HEK293 (cell line): ENCODE data around the gene MAGI2.

ENCODE experiments used
- CTCF ChIA-PET: fragments of 350-600 bp; formaldehyde crosslinking; extraction: SDS; loops from one replicate; lab custom pipeline; 2021; ENCODE audit warnings: antibody characterized with exemption; lab: Yijun Ruan, JAX
- POLR2A ChIA-PET: fragments of 300-600 bp; formaldehyde crosslinking; extraction: SDS; loops from one replicate; lab custom pipeline; 2020; ENCODE audit warnings: antibody characterized with exemption, inconsistent platforms; lab: Yijun Ruan, JAX
- H3K27ac ChIP-seq: fragments of 200-500 bp; sonication (Bioruptor generic); 2 replicates; pipeline ENCODE4 v1.5.1; 2014; ENCODE audit warnings: low read depth, low read length, control low read depth, inconsistent platforms; ENCODE audit errors: extremely low read depth
- H3K36me3 ChIP-seq, 2 experiments: fragments of 200-500 bp in 1 of 2; sonication (Bioruptor generic) in 1 of 2; 1 replicate in 1 of 2; 2 replicates in 1 of 2; pipeline ENCODE4 v1.5.1; 2014 to 2017; ENCODE audit warnings: inconsistent platforms in 2 of 2, low read length in 2 of 2; ENCODE audit not compliant: control insufficient read depth in 2 of 2, insufficient read depth in 1 of 2
- H3K4me1 ChIP-seq: fragments of 200-500 bp; sonication (Bioruptor generic); 2 replicates; pipeline ENCODE4 v1.5.1; 2014; ENCODE audit warnings: mild to moderate bottlenecking, low read length, inconsistent platforms; ENCODE audit not compliant: control insufficient read depth, insufficient read depth
- H3K4me3 ChIP-seq: 2 replicates; pipeline ENCODE4 v1.5.1; 2011; ENCODE audit warnings: low read depth, mild to moderate bottlenecking, control low read depth, low read length, moderate library complexity
- H3K9me3 ChIP-seq: fragments of 200-500 bp; sonication (Bioruptor generic); 2 replicates; pipeline ENCODE4 v1.5.1; 2014; ENCODE audit warnings: low read depth, low read length, inconsistent platforms; ENCODE audit not compliant: control insufficient read depth, insufficient read depth
- AEBP2 ChIP-seq: fragments of 450-650 bp; formaldehyde crosslinking; IDR thresholded peaks from 2 replicates; pipeline ENCODE4 v1.5.1; 2016; ENCODE audit warnings: missing biosample characterization, missing genetic modification characterization, borderline replicate concordance
- BCL6B ChIP-seq: fragments of 450-650 bp; formaldehyde crosslinking; IDR thresholded peaks from 2 replicates; pipeline ENCODE4 v1.5.1; 2017; ENCODE audit warnings: missing biosample characterization, missing genetic modification characterization
- GFI1B ChIP-seq: fragments of 450-650 bp; formaldehyde crosslinking; IDR thresholded peaks from 2 replicates; pipeline ENCODE4 v1.5.1; 2016; ENCODE audit warnings: missing biosample characterization, missing genetic modification characterization
- HIC1 ChIP-seq: fragments of 450-650 bp; formaldehyde crosslinking; IDR thresholded peaks from 2 replicates; pipeline ENCODE4 v1.5.1; 2016; ENCODE audit warnings: missing biosample characterization, missing genetic modification characterization
- IKZF3 ChIP-seq: fragments of 450-650 bp; IDR thresholded peaks from 2 replicates; pipeline ENCODE4 v1.5.0; 2018; ENCODE audit warnings: missing biosample characterization, mild to moderate bottlenecking, missing genetic modification characterization, moderate library complexity
- KLF8 ChIP-seq: fragments of 450-650 bp; formaldehyde crosslinking; IDR thresholded peaks from 2 replicates; pipeline ENCODE4 v1.5.1; 2016; ENCODE audit warnings: missing biosample characterization, missing genetic modification characterization
- MEIS1 ChIP-seq: sonication (generic); formaldehyde crosslinking; IDR thresholded peaks from 2 replicates; pipeline ENCODE4 v1.8.1; 2022; ENCODE audit warnings: missing genetic modification reagents, mild to moderate bottlenecking, borderline replicate concordance
- PRDM6 ChIP-seq: fragments of 450-650 bp; formaldehyde crosslinking; IDR thresholded peaks from 2 replicates; pipeline ENCODE4 v1.5.1; 2017; ENCODE audit warnings: missing biosample characterization, missing genetic modification characterization
- REPIN1 ChIP-seq: fragments of 450-650 bp; formaldehyde crosslinking; IDR thresholded peaks from 2 replicates; pipeline ENCODE4 v1.5.1; 2017; ENCODE audit warnings: missing biosample characterization, missing genetic modification characterization, low read depth
- SALL2 ChIP-seq: fragments of 450-650 bp; formaldehyde crosslinking; IDR thresholded peaks from 2 replicates; pipeline ENCODE4 v1.5.0; 2017; ENCODE audit warnings: missing biosample characterization, mild to moderate bottlenecking, missing genetic modification characterization, borderline replicate concordance
- SP7 ChIP-seq: fragments of 450-650 bp; formaldehyde crosslinking; IDR thresholded peaks from 2 replicates; pipeline ENCODE4 v1.5.1; 2016; ENCODE audit warnings: missing biosample characterization, missing genetic modification characterization
- WT1 ChIP-seq: fragments of 450-650 bp; formaldehyde crosslinking; IDR thresholded peaks from 2 replicates; pipeline ENCODE4 v1.5.1; 2016; ENCODE audit warnings: missing biosample characterization, missing genetic modification characterization
- ZBTB10 ChIP-seq: fragments of 450-650 bp; formaldehyde crosslinking; IDR thresholded peaks from 2 replicates; pipeline ENCODE4 v1.5.1; 2016; ENCODE audit warnings: missing biosample characterization, missing genetic modification characterization
- ZFHX2 ChIP-seq: fragments of 450-650 bp; formaldehyde crosslinking; conservative IDR thresholded peaks from 2 replicates; pipeline ENCODE4 v1.5.1; 2016; ENCODE audit warnings: missing biosample characterization, missing genetic modification characterization
- ZFP37 ChIP-seq: fragments of 450-650 bp; formaldehyde crosslinking; IDR thresholded peaks from 2 replicates; pipeline ENCODE4 v1.5.1; 2016; ENCODE audit warnings: missing biosample characterization, missing genetic modification characterization
- ZNF10 ChIP-seq: fragments of 450-650 bp; formaldehyde crosslinking; IDR thresholded peaks from 2 replicates; pipeline ENCODE4 v1.5.1; 2017; ENCODE audit warnings: missing biosample characterization, missing genetic modification characterization
- ZNF184 ChIP-seq: fragments of 450-650 bp; IDR thresholded peaks from 2 replicates; pipeline ENCODE4 v1.5.1; 2018; ENCODE audit warnings: missing biosample characterization, mild to moderate bottlenecking, missing genetic modification characterization
- ZNF302 ChIP-seq: fragments of 450-650 bp; formaldehyde crosslinking; IDR thresholded peaks from 2 replicates; pipeline ENCODE4 v1.5.1; 2016; ENCODE audit warnings: missing biosample characterization, missing genetic modification characterization, low read depth
- ZNF423 ChIP-seq: fragments of 450-650 bp; formaldehyde crosslinking; IDR thresholded peaks from 2 replicates; pipeline ENCODE4 v1.5.1; 2016; ENCODE audit warnings: missing biosample characterization, missing genetic modification characterization
- ZNF555 ChIP-seq: fragments of 450-650 bp; formaldehyde crosslinking; conservative IDR thresholded peaks from 2 replicates; pipeline ENCODE4 v1.5.1; 2017; ENCODE audit warnings: missing biosample characterization, mild to moderate bottlenecking, missing genetic modification characterization, inconsistent platforms
- ZNF561 ChIP-seq: fragments of 450-650 bp; IDR thresholded peaks from 2 replicates; pipeline ENCODE4 v1.5.1; 2018; ENCODE audit warnings: missing biosample characterization, missing genetic modification characterization, borderline replicate concordance
- ZNF571 ChIP-seq: fragments of 450-650 bp; formaldehyde crosslinking; IDR thresholded peaks from 2 replicates; pipeline ENCODE4 v1.5.0; 2017; ENCODE audit warnings: missing biosample characterization, missing genetic modification characterization
- ZNF660 ChIP-seq: fragments of 450-650 bp; IDR thresholded peaks from 2 replicates; pipeline ENCODE4 v1.5.1; 2018; ENCODE audit warnings: missing biosample characterization, mild to moderate bottlenecking, missing genetic modification characterization
- ZNF785 ChIP-seq: fragments of 450-650 bp; formaldehyde crosslinking; IDR thresholded peaks from 2 replicates; pipeline ENCODE4 v1.5.1; 2016; ENCODE audit warnings: missing biosample characterization, missing genetic modification characterization
- ZSCAN23 ChIP-seq: fragments of 450-650 bp; formaldehyde crosslinking; IDR thresholded peaks from 2 replicates; pipeline ENCODE4 v1.5.1; 2016; ENCODE audit warnings: missing biosample characterization, missing genetic modification characterization

MAGI2 gene

GRCh38 chr7:79137942-79138341, 315.5 kb downstream of the MAGI2 start:
- Histone ChIP-seq H3K4me3 (no peak overlapping the region), H3K9me3 (no peaks in the 10 kb centered on the region), H3K4me1 (no peaks in the 10 kb centered on the region), H3K36me3 (no peaks in the 10 kb centered on the region), H3K27ac (no peak overlapping the region)
- TF ChIP-seq ZNF423 (no peak), KLF8 (no peak), GFI1B (no peak), HIC1 (tag by site-specific recombination) (no peak), IKZF3 (tag by site-specific recombination) (no peak), ZBTB10 (no peak), SALL2 (tag by site-specific recombination) (no peak), ZNF555 (tag by site-specific recombination) (no peak), ZSCAN23 (no peak), ZNF785 (tag by site-specific recombination) (no peak), ZFHX2 (tag by site-specific recombination) (no peak), ZFP37 (no peak), ZNF571 (tag by site-specific recombination) (no peak), AEBP2 (no peak), ZNF660 (tag by site-specific recombination) (no peak), ZNF10 (tag by site-specific recombination) (no peak), ZNF561 (tag by site-specific recombination) (no peak), PRDM6 (no peak), REPIN1 (tag by site-specific recombination) (no peak)
- POLR2A ChIA-PET = no interaction called here
- CTCF ChIA-PET = no interaction called here

GRCh38 chr7:79132844-79133451, 320.5 kb downstream of the MAGI2 start:
- H3K36me3 ChIP-seq = no peaks in the 10 kb centered on the region
- H3K4me3 ChIP-seq = no peak overlapping the region
- ChIA-PET POLR2A (no interaction called here), CTCF (no interaction called here)
- no peak for TF ChIP-seq ZNF302 (tag by site-specific recombination)
- TF ChIP-seq MEIS1 = no peak
- no peak for TF ChIP-seq ZNF184 (tag by site-specific recombination)
- no peak for TF ChIP-seq ZNF660 (tag by site-specific recombination)
- TF ChIP-seq SP7 (tag by site-specific recombination) = no peak
- TF ChIP-seq WT1 (tag by site-specific recombination) = no peak
- TF ChIP-seq BCL6B (tag by site-specific recombination) = no peak
- H3K4me1 ChIP-seq = no peaks in the 10 kb centered on the region
- no peak overlapping the region for H3K27ac ChIP-seq
- H3K9me3 ChIP-seq = no peaks in the 10 kb centered on the region
